ENCODE results near the gene ERVK3-1. TPM values are rescaled to one million over a fixed set of nuclear protein-coding genes. Genes with fewer than 3 reads are reported as not detected.

ERVK3-1 gene
- total RNA-seq, 1 donor = 49.0 TPM

GRCh38 chr19:58357481-58358145, 52.4 kb downstream of the ERVK3-1 start:
- DNase-seq (ENCODE audit: low read depth in 2 of 3, low spot score in 2 of 3) = no peak

GRCh38 chr19:58361900-58362271, 56.7 kb downstream of the ERVK3-1 start:
- DNase-seq (ENCODE audit: low read depth in 2 of 3, low spot score in 2 of 3) = no peak

GRCh38 chr19:58362272-58362994, 57.3 kb downstream of the ERVK3-1 start, which contains the start of gene ZNF497:
Gene ZNF497, minus strand, starts transcription at chr19:58362751. Its CDS starts 5,116 bp downstream, at chr19:58357635.
- DNase-seq (ENCODE audit: low read depth in 2 of 3, low spot score in 2 of 3) = peak; percentile 94 to 96 (median 94)

GRCh38 chr19:58364146-58364545, 59.0 kb downstream of the ERVK3-1 start:
- peak in 2 of 3 donors; percentile 73 to 86 for DNase-seq (ENCODE audit: low read depth in 2 of 3, low spot score in 2 of 3)

Small RNA genes within 50 kb of the gene (small RNA-seq; reads per million reads assigned to genes)
- gene MIR6806 (not detected), gene RNA5SP473 (0.20 reads per million)

Other genes with a start within 250 kb of the ERVK3-1 start
- 14.8 TPM for gene ZNF135, start 246.1 kb upstream of the ERVK3-1 start, total RNA-seq
- 178 TPM for gene ZSCAN18, start 207.1 kb upstream of the ERVK3-1 start, total RNA-seq
- gene ZNF329, start 154.6 kb upstream of the ERVK3-1 start, total RNA-seq = 9.4 TPM
- gene ZNF274, start 122.3 kb upstream of the ERVK3-1 start, total RNA-seq = 34.7 TPM
- 57.1 TPM for gene ZNF544, start 76.5 kb upstream of the ERVK3-1 start, total RNA-seq
- gene ZNF8, start 26.4 kb upstream of the ERVK3-1 start, total RNA-seq = 10.5 TPM
- 3.0 TPM for gene ZSCAN22, start 21.6 kb downstream of the ERVK3-1 start, total RNA-seq
- 10.0 TPM for gene A1BG, start 48.1 kb downstream of the ERVK3-1 start, total RNA-seq
- gene ZNF497, start 57.4 kb downstream of the ERVK3-1 start, total RNA-seq = 4.8 TPM
- gene ZNF837, start 75.7 kb downstream of the ERVK3-1 start, total RNA-seq = 6.2 TPM
- gene RPS5, start 81.9 kb downstream of the ERVK3-1 start, total RNA-seq = 7,116 TPM
- 0.81 TPM for gene RNF225, start 90.3 kb downstream of the ERVK3-1 start, total RNA-seq
- 11.3 TPM for gene ZNF584, start 103.3 kb downstream of the ERVK3-1 start, total RNA-seq
- 5.9 TPM for gene ZNF132, start 134.8 kb downstream of the ERVK3-1 start, total RNA-seq
- 19.1 TPM for gene ZNF324B, start 146.2 kb downstream of the ERVK3-1 start, total RNA-seq
- 21.3 TPM for gene ZNF324, start 161.7 kb downstream of the ERVK3-1 start, total RNA-seq
- 16.2 TPM for gene ZNF446, start 171.0 kb downstream of the ERVK3-1 start, total RNA-seq
- gene SLC27A5, start 206.6 kb downstream of the ERVK3-1 start, total RNA-seq = 24.2 TPM
- 14.3 TPM for gene ZBTB45, start 214.4 kb downstream of the ERVK3-1 start, total RNA-seq
- 972 TPM for gene TRIM28, start 238.7 kb downstream of the ERVK3-1 start, total RNA-seq
- gene CHMP2A, start 249.7 kb downstream of the ERVK3-1 start, total RNA-seq = 59.8 TPM